ENCODE results near the gene VOPP1. TPM values are rescaled to one million over a fixed set of nuclear protein-coding genes. Genes with fewer than 3 reads are reported as not detected.

Gene VOPP1
- total and polyA plus RNA-seq, 2 of the 13 experiments (the other 11 are each of a cell fraction or from before 2014, with no cell fraction given), result 21.8 to 55.3 TPM

DNA sequence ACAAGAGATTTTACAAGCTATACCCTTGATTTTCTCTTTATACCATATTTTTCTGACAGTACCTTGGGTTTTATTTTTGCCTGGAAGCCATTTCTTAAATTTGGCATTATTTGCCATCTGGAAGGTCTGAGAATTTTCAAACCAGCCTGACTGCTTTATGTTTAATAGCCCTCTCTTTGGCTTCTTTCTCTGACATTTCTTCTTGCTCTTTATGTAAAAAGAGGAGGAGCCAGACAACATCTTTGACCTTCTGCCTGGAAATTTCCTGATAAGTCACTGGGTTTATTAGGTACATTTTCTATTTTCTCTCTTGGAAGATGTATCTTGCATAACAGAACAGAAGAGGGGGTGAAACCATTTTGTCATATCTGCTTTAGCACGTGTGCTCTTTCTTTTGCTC lies 127.5 kb downstream of the VOPP1 start:
- Histone ChIP-seq H3K4me2 (ENCODE audit: low read depth, low read length) (no peak overlapping the region), H3K9ac (ENCODE audit: insufficient read depth, low read depth, low read length) (no peak overlapping the region), H3K4me3 (replicated peaks in 1 of 3; ENCODE audit: insufficient read depth in 1 of 3, low read depth in 2 of 3, low read length in 3 of 3) (no peak overlapping the region), H3K36me3 (replicated peaks in 1 of 2; ENCODE audit: control insufficient read depth in 1 of 2, insufficient read depth in 2 of 2, low read length in 2 of 2) (no peaks in the 10 kb centered on the region), H3K27me3 (ENCODE audit: control insufficient read depth in 1 of 2, insufficient read depth in 2 of 2, low read length in 2 of 2) (no peaks in the 10 kb centered on the region), H2AFZ (ENCODE audit: low read length) (no peak overlapping the region), H4K20me1 (ENCODE audit: insufficient read depth, low read length) (no peaks in the 10 kb centered on the region), H3K9me3 (ENCODE audit: low read length) (no peaks in the 10 kb centered on the region), H3K79me2 (ENCODE audit: insufficient read depth, low read length) (no peaks in the 10 kb centered on the region), H3K27ac (ENCODE audit: extremely low read length, insufficient read depth, low read length) (no peak overlapping the region), H3K4me1 (ENCODE audit: insufficient read depth, low read length) (no peaks in the 10 kb centered on the region)
- in situ Hi-C loops (cut with HindIII; ENCODE audit: extremely low pct_ligation_motif_present, low pct_unique_long_range_greater_than_20kb) (no loop called here), intact Hi-C loops (cut with micrococcal nuclease; ENCODE audit: unreplicated experiment) (no loop called here)
- no peak for ATAC-seq
- TF ChIP-seq TAF1 (CRISPR knock-in tag; IDR thresholded peaks at IDR 0.05), result no peak
- no peak for TF ChIP-seq GLI4 (CRISPR knock-in tag; IDR thresholded peaks at IDR 0.05; ENCODE audit: borderline replicate concordance)
- no peak for TF ChIP-seq BHLHE40 (IDR thresholded peaks at IDR 0.05; ENCODE audit: low read length)
- no peak for TF ChIP-seq MAFK (conservative IDR thresholded peaks at IDR 0.05 in 1 of 2, IDR thresholded peaks at IDR 0.05 in 1 of 2; ENCODE audit: low read length in 2 of 2)
- TF ChIP-seq MTA3 (CRISPR knock-in tag; IDR thresholded peaks at IDR 0.05), result no peak
- no peak for TF ChIP-seq POLR2AphosphoS2 (IDR thresholded peaks at IDR 0.05; ENCODE audit: low read depth, low read length)
- WGBS (ENCODE audit: low lambda C conversion rate), result 80% methylated on average over 1 of the region's 1 CpG
- no TSS peak for BruUV-seq (replicated peaks)
- no peak for FAIRE-seq
- DNase-seq (ENCODE audit: low spot score), result no peak
- CTCF ChIA-PET (ENCODE audit: low intra/inter-chr PET ratio, low total read pairs), result no interaction called here
- POLR2A ChIA-PET, result no interaction called here

DNA sequence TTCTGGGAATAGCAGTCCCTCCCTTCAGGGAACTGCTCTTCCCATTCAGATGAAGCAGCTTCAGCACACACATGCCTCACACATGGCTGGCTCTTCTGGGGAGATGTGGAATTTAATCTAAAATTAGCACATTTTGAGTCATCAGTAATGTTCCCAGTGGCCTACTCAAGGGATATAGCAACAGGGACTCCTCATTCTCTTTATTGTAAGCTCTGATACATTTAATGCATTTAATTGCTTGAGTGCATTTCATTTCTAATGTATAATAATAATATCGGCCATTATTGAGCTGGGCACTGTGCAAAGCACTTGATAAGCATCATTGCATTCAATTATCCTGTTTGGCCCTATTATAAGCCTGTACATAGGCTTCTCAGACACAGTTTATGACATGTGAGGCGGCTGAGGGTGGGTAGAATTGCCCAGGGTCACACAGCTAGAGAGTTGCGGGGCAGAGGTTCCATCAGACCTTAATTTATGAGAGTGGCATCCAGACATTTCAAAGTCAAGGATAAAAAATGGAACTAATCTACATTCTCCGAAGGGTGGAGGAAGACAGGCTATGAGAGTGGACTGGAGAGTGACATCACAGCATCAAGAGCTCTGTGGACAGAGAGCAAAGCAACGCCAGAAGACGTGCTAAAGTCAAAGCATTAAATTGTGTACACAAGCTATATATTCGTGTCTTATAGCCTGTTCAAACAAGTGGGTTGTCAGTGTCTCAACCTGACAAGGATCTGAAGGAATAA lies 130.4 kb downstream of the VOPP1 start:
- Histone ChIP-seq H4K20me1 (ENCODE audit: insufficient read depth, low read length) (no peaks in the 10 kb centered on the region), H3K4me2 (ENCODE audit: low read depth, low read length) (no peak overlapping the region), H3K4me1 (ENCODE audit: insufficient read depth, low read length) (no peaks in the 10 kb centered on the region), H3K4me3 (replicated peaks in 1 of 3; ENCODE audit: insufficient read depth in 1 of 3, low read depth in 2 of 3, low read length in 3 of 3) (no peak overlapping the region), H3K79me2 (ENCODE audit: insufficient read depth, low read length) (no peaks in the 10 kb centered on the region), H3K36me3 (replicated peaks in 1 of 2; ENCODE audit: control insufficient read depth in 1 of 2, insufficient read depth in 2 of 2, low read length in 2 of 2) (no peaks in the 10 kb centered on the region), H3K27me3 (ENCODE audit: control insufficient read depth in 1 of 2, insufficient read depth in 2 of 2, low read length in 2 of 2) (no peaks in the 10 kb centered on the region), H2AFZ (ENCODE audit: low read length) (no peak overlapping the region), H3K27ac (ENCODE audit: extremely low read length, insufficient read depth, low read length) (no peak overlapping the region), H3K9ac (ENCODE audit: insufficient read depth, low read depth, low read length) (no peak overlapping the region), H3K9me3 (ENCODE audit: low read length) (no peaks in the 10 kb centered on the region)
- no TSS peak for BruUV-seq (replicated peaks)
- no peak for FAIRE-seq
- 83% methylated on average over 7 of the region's 7 CpGs for WGBS (ENCODE audit: low lambda C conversion rate)
- ChIA-PET POLR2A (no interaction called here), CTCF (ENCODE audit: low intra/inter-chr PET ratio, low total read pairs) (no interaction called here)
- ATAC-seq, result no peak
- no peak for DNase-seq (ENCODE audit: low spot score)
- intact Hi-C loops (cut with micrococcal nuclease; ENCODE audit: unreplicated experiment) (no loop called here), in situ Hi-C loops (cut with HindIII; ENCODE audit: extremely low pct_ligation_motif_present, low pct_unique_long_range_greater_than_20kb) (no loop called here)
- TF ChIP-seq ZNF674 (CRISPR knock-in tag; IDR thresholded peaks at IDR 0.05; ENCODE audit: low read depth), result no peak
- no peak for TF ChIP-seq ZNF543 (CRISPR knock-in tag; IDR thresholded peaks at IDR 0.05)
- TF ChIP-seq ZNF564 (CRISPR knock-in tag; IDR thresholded peaks at IDR 0.05), result no peak
- no peak for TF ChIP-seq ZNF292 (CRISPR knock-in tag; IDR thresholded peaks at IDR 0.05; ENCODE audit: borderline replicate concordance, low read depth)
- TF ChIP-seq, protein P1, sequence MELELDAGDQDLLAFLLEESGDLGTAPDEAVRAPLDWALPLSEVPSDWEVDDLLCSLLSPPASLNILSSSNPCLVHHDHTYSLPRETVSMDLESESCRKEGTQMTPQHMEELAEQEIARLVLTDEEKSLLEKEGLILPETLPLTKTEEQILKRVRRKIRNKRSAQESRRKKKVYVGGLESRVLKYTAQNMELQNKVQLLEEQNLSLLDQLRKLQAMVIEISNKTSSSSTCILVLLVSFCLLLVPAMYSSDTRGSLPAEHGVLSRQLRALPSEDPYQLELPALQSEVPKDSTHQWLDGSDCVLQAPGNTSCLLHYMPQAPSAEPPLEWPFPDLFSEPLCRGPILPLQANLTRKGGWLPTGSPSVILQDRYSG (CRISPR knock-in tag; IDR thresholded peaks at IDR 0.05), result no peak
- no peak for TF ChIP-seq SYNCRIP (IDR thresholded peaks at IDR 0.05; ENCODE audit: insufficient read depth, low read depth, low read length)
- TF ChIP-seq, protein P2, sequence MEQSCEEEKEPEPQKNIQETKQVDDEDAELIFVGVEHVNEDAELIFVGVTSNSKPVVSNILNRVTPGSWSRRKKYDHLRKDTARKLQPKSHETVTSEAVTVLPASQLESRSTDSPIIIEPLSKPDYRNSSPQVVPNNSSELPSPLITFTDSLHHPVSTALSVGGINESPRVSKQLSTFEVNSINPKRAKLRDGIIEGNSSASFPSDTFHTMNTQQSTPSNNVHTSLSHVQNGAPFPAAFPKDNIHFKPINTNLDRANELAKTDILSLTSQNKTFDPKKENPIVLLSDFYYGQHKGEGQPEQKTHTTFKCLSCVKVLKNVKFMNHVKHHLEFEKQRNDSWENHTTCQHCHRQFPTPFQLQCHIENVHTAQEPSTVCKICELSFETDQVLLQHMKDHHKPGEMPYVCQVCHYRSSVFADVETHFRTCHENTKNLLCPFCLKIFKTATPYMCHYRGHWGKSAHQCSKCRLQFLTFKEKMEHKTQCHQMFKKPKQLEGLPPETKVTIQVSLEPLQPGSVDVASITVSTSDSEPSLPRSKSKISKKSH (CRISPR knock-in tag; IDR thresholded peaks at IDR 0.05; ENCODE audit: borderline replicate concordance), result no peak
- TF ChIP-seq ISL2 (CRISPR knock-in tag; IDR thresholded peaks at IDR 0.05), result no peak
- no peak for TF ChIP-seq KDM3A (CRISPR knock-in tag; IDR thresholded peaks at IDR 0.05; ENCODE audit: low read depth)
- TF ChIP-seq NR2F2 (IDR thresholded peaks at IDR 0.05; ENCODE audit: borderline replicate concordance, low read depth), result no peak
- TF ChIP-seq SUZ12 (IDR thresholded peaks at IDR 0.05; ENCODE audit: low read depth, low read length), result no peak

All from HepG2 (cell line).